ENCODE measurements around the gene SARDH. TPM values are rescaled to one million over a fixed set of nuclear protein-coding genes. Genes with fewer than 3 reads are reported as not detected.

The SARDH gene
- total and polyA plus RNA-seq, 7 donors: 0.49 to 3.0 (median 1.9) TPM; not detected in 1

GRCh38 chr9:133763272-133764183 lies 25.4 kb upstream of the SARDH start:
- 91 to 94% methylated on average over 26 of the region's 26 CpGs for WGBS, 2 donors
- DNase-seq: peak; percentile 59
- intact Hi-C loops (cut with DNase I): no loop called here
- peaks cover 0 to 32% (median 3%) of the 10 kb centered on the region in 4 donors for H3K36me3 ChIP-seq
- peaks cover 0 to 8% (median 3%) of the 10 kb centered on the region in 4 donors for H3K9me3 ChIP-seq
- no peaks in the 10 kb centered on the region for H3K27me3 ChIP-seq
- H3K4me3 ChIP-seq: no peak overlapping the region
- no peak for TF ChIP-seq POLR2A (IDR thresholded peaks at IDR 0.05)
- no peak for TF ChIP-seq EP300 (IDR thresholded peaks at IDR 0.05)
- TF ChIP-seq POLR2AphosphoS5 (IDR thresholded peaks at IDR 0.05): no peak
- no peak for TF ChIP-seq CTCF (IDR thresholded peaks at IDR 0.05)
- no peaks in the 10 kb centered on the region for H3K4me1 ChIP-seq
- H3K27ac ChIP-seq: no peak overlapping the region

- no peak for TF ChIP-seq CTCF (IDR thresholded peaks at IDR 0.05)
- TF ChIP-seq EP300 (IDR thresholded peaks at IDR 0.05): no peak
- H3K36me3 ChIP-seq: peaks cover 0 to 26% (median 3%) of the 10 kb centered on the region in 4 donors
- H3K4me1 ChIP-seq: no peaks in the 10 kb centered on the region
- peaks cover 0 to 6% (median 2%) of the 10 kb centered on the region in 4 donors for H3K9me3 ChIP-seq
- no peak overlapping the region for H3K4me3 ChIP-seq
- no peak overlapping the region for H3K27ac ChIP-seq
- 92 to 94% methylated on average over 19 of the region's 19 CpGs for WGBS, 2 donors
- intact Hi-C loops (cut with DNase I): no loop called here
- peak; percentile 46 for DNase-seq
- H3K27me3 ChIP-seq: no peaks in the 10 kb centered on the region
Observed at GRCh38 chr9:133762488-133763271, 24.5 kb upstream of the SARDH start.

GRCh38 chr9:133761641-133762248 lies 23.6 kb upstream of the SARDH start:
- WGBS, 2 donors: 83 to 88% methylated on average over 11 of the region's 11 CpGs
- H3K4me1 ChIP-seq: no peaks in the 10 kb centered on the region
- no peak overlapping the region for H3K27ac ChIP-seq
- TF ChIP-seq POLR2A (IDR thresholded peaks at IDR 0.05) (no peak), CTCF (IDR thresholded peaks at IDR 0.05) (no peak), EP300 (IDR thresholded peaks at IDR 0.05) (no peak), POLR2AphosphoS5 (IDR thresholded peaks at IDR 0.05) (no peak)
- no peaks in the 10 kb centered on the region for H3K9me3 ChIP-seq
- peak; percentile 56 for DNase-seq
- intact Hi-C loops (cut with DNase I): no loop called here
- H3K4me3 ChIP-seq: no peak overlapping the region
- H3K27me3 ChIP-seq: no peaks in the 10 kb centered on the region
- peaks cover 0 to 16% (median 3%) of the 10 kb centered on the region in 4 donors for H3K36me3 ChIP-seq

- DNase-seq: no peak
- TF ChIP-seq POLR2AphosphoS5 (IDR thresholded peaks at IDR 0.05) (no peak), CTCF (IDR thresholded peaks at IDR 0.05) (no peak), EP300 (IDR thresholded peaks at IDR 0.05) (no peak), POLR2A (IDR thresholded peaks at IDR 0.05) (no peak)
- no peak overlapping the region for H3K4me3 ChIP-seq
- H3K4me1 ChIP-seq: no peaks in the 10 kb centered on the region
- intact Hi-C loops (cut with DNase I): no loop called here
- no peak overlapping the region for H3K27ac ChIP-seq
- H3K9me3 ChIP-seq: no peaks in the 10 kb centered on the region
- 78% methylated on average over 10 of the region's 11 CpGs; no CpG with 5 or more reads in 1 of the 2 donors for WGBS, 2 donors
- H3K27me3 ChIP-seq: no peaks in the 10 kb centered on the region
- peaks cover 0 to 16% (median 3%) of the 10 kb centered on the region in 4 donors for H3K36me3 ChIP-seq
Observed at GRCh38 chr9:133760713-133761290, 22.6 kb upstream of the SARDH start.
